ENCODE results near the gene SF3A1. TPM values are rescaled to one million over a fixed set of nuclear protein-coding genes. Genes with fewer than 3 reads are reported as not detected.

The SF3A1 gene
- total and polyA plus RNA-seq, 2 donors (not counting 3 experiments of a cell fraction or from before 2014, with no cell fraction given): 60.2 to 187 TPM

GRCh38 chr22:30313527-30314363 is 42.9 kb downstream of the SF3A1 start:
- FAIRE-seq (no peak), DNase-seq (ENCODE audit: low read depth, low spot score) (no peak)
- no peaks in the 10 kb centered on the region for H3K36me3 ChIP-seq (ENCODE audit: control insufficient read depth in 2 of 2, extremely low read depth in 1 of 2, insufficient read depth in 2 of 2, low read length in 2 of 2)
- ChIA-PET CTCF (interaction anchor here (0.7 to 2.5 kb wide), 3 partner anchors 23 to 52 kb away, joined by 4 to 9 read pairs (median 4); no protein-coding TSS in a partner anchor), POLR2A (no interaction called here)
- dilution Hi-C loops (cut with MboI; ENCODE audit: extremely low pct_ligation_motif_present, low sequenced_read_pairs) (no loop called here), intact Hi-C loops (cut with micrococcal nuclease) (no loop called here)
- no peaks in the 10 kb centered on the region for H3K79me2 ChIP-seq (ENCODE audit: control insufficient read depth, insufficient read depth, low read length)
- no peak overlapping the region for H2AFZ ChIP-seq (ENCODE audit: low read depth, low read length)
- H3K4me2 ChIP-seq (ENCODE audit: insufficient read depth, low read length): no peak overlapping the region
- H3K27ac ChIP-seq (ENCODE audit: insufficient read depth, low read depth, low read length): no peak overlapping the region
- H4K20me1 ChIP-seq (replicated peaks; ENCODE audit: control insufficient read depth, extremely low read depth, insufficient read depth, low read length): no peaks in the 10 kb centered on the region
- no peak overlapping the region for H3K4me3 ChIP-seq (replicated peaks in 1 of 3; ENCODE audit: insufficient read depth in 1 of 3, low read depth in 1 of 3, low read length in 3 of 3)
- H3K9me3 ChIP-seq (replicated peaks; ENCODE audit: control insufficient read depth, insufficient read depth, low read length): no peaks in the 10 kb centered on the region
- TF ChIP-seq MAX (IDR thresholded peaks at IDR 0.05; ENCODE audit: insufficient read depth, insufficient read length) (no peak), FOS (IDR thresholded peaks at IDR 0.05; ENCODE audit: borderline replicate concordance, insufficient read depth, low read length) (no peak), POLR2AphosphoS5 (IDR thresholded peaks at IDR 0.05; ENCODE audit: insufficient read depth, low read depth, low read length) (no peak), JUN (IDR thresholded peaks at IDR 0.05; ENCODE audit: borderline replicate concordance, insufficient read depth, insufficient read length, low read depth) (no peak), EZH2 (IDR thresholded peaks at IDR 0.05; ENCODE audit: borderline replicate concordance, low read depth, low read length, severe bottlenecking) (no peak), POLR2A (IDR thresholded peaks at IDR 0.05; ENCODE audit: low read depth, low read length) (no peak), GATA2 (IDR thresholded peaks at IDR 0.05; ENCODE audit: insufficient read depth, insufficient read length, low read depth, low read length) (no peak), MYC (IDR thresholded peaks at IDR 0.05; ENCODE audit: low read depth, low read length) (no peak)
- TF ChIP-seq, protein P1, sequence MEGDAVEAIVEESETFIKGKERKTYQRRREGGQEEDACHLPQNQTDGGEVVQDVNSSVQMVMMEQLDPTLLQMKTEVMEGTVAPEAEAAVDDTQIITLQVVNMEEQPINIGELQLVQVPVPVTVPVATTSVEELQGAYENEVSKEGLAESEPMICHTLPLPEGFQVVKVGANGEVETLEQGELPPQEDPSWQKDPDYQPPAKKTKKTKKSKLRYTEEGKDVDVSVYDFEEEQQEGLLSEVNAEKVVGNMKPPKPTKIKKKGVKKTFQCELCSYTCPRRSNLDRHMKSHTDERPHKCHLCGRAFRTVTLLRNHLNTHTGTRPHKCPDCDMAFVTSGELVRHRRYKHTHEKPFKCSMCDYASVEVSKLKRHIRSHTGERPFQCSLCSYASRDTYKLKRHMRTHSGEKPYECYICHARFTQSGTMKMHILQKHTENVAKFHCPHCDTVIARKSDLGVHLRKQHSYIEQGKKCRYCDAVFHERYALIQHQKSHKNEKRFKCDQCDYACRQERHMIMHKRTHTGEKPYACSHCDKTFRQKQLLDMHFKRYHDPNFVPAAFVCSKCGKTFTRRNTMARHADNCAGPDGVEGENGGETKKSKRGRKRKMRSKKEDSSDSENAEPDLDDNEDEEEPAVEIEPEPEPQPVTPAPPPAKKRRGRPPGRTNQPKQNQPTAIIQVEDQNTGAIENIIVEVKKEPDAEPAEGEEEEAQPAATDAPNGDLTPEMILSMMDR (IDR thresholded peaks at IDR 0.05; ENCODE audit: extremely low read depth in 1 of 2, insufficient read depth in 1 of 2, low read depth in 1 of 2, low read length in 2 of 2): no peak
- BruUV-seq (replicated peaks): no TSS peak
- H3K9ac ChIP-seq (replicated peaks; ENCODE audit: extremely low read depth, insufficient read depth, low read length): no peak overlapping the region
- H3K27me3 ChIP-seq (ENCODE audit: control insufficient read depth in 2 of 2, insufficient read depth in 2 of 2, low read length in 2 of 2): no peaks in the 10 kb centered on the region
- H3K4me1 ChIP-seq (ENCODE audit: control insufficient read depth, extremely low read depth, insufficient read depth, low read length): no peaks in the 10 kb centered on the region
- H3K9me1 ChIP-seq (replicated peaks; ENCODE audit: control insufficient read depth, extremely low read depth, insufficient read depth, low read length): no peaks in the 10 kb centered on the region
